Iris pigment epithelial cell (primary cell): Measurements from ENCODE around the gene ATF7.

Experiments used
- DNase-seq: peaks from one replicate; pipeline ENCODE4 v3.0.0-alpha.2; 2011; ENCODE audit warnings: low read depth

ATF7 gene

GRCh38 chr12:53524476-53524875, 101.7 kb downstream of the ATF7 start:
- DNase-seq: no peak

DNA sequence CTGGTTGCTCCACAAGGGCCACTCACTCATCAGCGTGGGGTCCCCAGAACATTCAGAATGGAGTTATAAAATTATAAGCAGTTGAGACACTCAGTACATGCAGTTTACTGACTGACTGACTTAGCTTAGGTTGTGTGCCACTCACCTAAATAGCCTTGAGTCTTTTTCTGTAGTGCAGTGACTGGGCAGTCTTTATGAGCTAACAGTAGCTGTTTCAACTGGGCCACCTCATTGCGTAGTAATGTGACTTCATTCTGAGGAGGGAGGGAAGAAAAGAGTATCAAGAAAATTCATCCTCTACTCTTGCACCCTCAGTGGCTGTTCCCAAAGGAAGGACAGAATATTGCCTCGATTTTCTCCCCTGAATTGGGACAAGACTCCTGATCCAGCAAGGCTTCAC, 103.1 kb downstream of the ATF7 start:
- DNase-seq: no peak

- DNase-seq: peak; percentile 45
Observed at GRCh38 chr12:53518381-53518780, 107.8 kb downstream of the ATF7 start.

DNA sequence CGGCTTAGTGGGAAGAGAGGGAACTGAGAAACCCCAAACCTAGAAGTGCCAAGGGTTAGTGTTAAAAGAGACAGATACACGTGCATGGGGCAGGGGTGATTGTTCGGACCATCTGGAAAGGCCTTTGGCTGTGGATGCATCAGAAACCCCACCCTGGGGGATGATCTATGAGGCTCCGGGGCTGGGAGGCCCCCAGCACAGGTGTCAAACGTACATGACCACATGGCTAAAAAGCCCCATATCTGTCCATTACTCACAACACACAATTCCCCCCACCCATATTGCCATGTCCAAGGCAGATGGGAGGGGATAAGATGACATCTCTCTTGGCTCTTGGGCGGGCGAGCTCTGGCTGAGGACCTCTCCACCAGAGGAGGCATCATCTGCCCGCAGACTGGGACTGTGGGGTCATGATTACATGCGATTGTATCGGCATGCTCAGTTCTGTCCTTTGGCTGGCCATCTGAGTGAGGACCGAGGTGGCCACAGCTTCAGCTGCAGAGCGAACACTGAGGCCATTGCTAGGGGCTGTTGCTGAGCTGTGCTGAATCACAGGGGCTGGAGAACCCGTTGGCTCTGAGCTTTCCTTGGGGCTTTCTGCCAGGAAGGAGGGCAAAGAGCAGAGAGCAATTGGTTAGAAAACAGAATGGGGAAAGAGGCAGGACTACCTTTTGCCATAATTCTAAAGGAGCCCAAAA, 109.3 kb downstream of the ATF7 start:
- no peak for DNase-seq

DNA sequence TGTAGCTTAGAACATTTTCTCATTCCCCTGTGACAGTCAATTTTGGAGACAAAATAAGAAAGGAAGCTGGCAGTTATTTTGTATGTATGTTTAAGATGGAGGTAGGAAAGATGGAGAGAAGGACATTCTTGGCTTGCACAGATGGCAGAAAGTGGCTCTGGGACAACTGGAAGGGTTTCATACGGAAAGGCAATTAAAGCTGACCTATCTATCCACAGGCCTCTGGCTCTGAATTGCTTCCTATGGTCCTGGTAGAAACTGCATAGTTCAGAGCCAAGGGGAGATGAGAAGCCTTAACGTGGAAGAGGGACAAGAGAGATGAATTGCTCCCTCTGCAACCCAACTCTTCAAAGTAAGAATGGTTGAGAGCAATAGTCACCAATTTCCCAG, 110.9 kb downstream of the ATF7 start:
- DNase-seq: no peak

- DNase-seq: no peak
Observed at GRCh38 chr12:53514628-53515290, 111.4 kb downstream of the ATF7 start.

GRCh38 chr12:53513712-53514410, 112.3 kb downstream of the ATF7 start:
- no peak for DNase-seq

GRCh38 chr12:53510181-53510812, 115.9 kb downstream of the ATF7 start:
- DNase-seq: no peak

GRCh38 chr12:53508534-53509170, 117.5 kb downstream of the ATF7 start:
- DNase-seq: peak; percentile 64

GRCh38 chr12:53507603-53507885, 118.6 kb downstream of the ATF7 start:
- DNase-seq: no peak

DNA sequence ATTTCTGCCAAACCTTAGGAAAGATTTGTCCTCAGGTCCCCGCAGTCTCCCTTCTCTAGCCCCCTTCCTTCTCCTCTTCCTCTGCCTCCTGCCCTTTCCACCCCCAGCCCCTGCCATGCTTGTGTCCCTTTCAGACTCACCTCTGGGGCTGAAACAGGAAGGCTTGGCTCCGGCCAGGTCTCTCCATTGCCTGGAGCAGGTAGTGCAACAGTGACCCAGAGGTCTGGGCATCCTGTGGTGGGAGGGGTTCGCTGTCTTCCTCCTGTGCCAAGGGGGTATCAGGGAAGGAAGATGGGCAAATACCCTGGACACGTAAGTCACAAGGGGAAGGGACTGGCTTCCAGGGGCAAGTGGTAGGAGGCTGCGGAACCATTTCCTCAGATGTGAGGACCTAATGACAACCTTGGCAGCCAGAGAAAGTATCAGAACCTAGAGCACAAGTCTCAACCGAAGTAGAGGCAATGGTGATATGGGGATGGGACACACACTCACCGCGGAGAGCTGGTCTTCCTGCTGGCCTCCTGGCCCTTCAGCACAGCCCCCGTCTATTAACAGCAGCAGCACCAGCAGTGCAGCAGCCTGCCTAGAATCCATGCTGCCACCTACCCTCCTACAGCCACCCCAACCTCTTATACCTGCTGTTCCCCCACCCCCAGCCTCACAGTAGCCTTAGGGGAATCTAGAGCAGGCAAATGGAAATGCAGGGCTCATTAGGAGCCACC, 119.1 kb downstream of the ATF7 start, which contains the start of gene NPFF:
TSS of gene NPFF (minus strand) at position 604 of the 722 bp plus-strand sequence. CDS start at position 594, 10 bp downstream.
- no peak for DNase-seq

DNA sequence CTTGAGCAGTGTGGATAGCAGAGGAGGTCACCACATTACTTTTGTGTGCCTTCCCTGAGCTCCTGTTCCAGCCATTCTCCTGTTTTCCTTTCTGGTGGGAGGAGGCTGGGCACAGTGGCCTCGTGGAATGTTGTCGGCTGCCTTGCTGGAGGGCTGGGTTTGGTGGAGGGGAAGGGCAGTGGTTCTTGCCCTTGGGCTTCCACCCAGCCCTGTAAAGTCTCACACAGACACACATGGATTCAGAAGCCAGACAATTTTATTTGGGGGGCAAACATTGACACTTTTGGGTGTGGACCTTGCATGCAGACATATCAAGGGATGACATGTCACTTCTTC, 119.8 kb downstream of the ATF7 start:
- no peak for DNase-seq

DNA sequence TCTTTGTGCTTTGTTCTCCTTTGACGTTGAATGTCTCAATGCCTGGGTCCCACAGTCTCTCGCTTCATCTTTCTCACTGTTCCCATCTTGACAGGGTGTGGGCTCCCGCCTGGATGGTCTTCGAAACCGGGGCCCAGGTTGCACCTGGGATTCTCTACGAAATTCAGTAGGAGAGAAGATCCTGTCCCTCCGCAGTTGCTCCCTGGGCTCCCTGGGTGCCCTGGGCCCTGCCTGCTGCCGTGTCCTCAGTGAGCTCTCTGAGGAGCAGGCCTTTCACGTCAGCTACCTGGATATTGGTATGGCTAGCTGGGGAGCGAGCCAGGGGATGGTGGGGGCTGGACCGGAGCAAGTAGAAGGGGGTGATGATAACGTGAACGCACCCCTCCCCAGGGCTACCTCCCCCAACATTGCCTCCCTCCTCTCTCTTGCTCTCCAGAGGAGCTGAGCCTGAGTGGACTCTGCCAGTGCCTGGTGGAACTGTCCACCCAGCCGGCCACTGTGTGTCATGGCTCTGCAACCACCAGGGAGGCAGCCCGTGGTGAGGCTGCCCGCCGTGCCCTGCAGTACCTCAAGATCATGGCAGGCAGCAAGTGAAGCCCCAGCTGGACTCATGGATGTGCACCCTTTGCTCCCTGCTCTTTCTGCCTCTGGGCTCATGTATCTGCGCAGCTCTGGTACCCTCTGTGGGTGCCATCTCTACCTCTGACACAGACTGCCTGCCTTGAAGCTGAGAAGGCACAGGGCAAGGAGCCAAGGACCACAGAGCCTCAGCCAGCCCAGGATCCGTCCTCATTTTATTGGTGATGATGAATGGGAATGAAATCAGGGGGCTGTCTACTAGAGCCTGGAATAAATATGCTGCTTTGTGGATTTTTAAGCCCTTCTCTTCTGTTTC, 120.4 kb downstream of the ATF7 start:
- no peak for DNase-seq

DNA sequence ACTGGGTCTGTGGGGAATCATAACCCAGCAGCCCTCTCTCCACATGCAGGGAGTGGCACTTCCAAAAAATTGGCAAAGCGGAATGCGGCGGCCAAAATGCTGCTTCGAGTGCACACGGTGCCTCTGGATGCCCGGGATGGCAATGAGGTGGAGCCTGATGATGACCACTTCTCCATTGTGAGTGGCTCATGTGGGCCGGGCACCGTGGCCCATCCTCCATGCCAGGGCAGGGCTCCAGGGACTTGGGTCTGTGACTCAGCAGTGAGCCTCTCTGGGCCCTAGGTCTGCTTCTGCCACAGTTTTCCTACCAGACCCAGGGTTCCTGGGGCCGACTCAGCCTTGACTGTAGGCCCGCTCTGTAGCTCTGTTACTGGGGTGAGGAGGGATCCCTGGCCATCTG, 121.1 kb downstream of the ATF7 start:
- DNase-seq: no peak

DNA sequence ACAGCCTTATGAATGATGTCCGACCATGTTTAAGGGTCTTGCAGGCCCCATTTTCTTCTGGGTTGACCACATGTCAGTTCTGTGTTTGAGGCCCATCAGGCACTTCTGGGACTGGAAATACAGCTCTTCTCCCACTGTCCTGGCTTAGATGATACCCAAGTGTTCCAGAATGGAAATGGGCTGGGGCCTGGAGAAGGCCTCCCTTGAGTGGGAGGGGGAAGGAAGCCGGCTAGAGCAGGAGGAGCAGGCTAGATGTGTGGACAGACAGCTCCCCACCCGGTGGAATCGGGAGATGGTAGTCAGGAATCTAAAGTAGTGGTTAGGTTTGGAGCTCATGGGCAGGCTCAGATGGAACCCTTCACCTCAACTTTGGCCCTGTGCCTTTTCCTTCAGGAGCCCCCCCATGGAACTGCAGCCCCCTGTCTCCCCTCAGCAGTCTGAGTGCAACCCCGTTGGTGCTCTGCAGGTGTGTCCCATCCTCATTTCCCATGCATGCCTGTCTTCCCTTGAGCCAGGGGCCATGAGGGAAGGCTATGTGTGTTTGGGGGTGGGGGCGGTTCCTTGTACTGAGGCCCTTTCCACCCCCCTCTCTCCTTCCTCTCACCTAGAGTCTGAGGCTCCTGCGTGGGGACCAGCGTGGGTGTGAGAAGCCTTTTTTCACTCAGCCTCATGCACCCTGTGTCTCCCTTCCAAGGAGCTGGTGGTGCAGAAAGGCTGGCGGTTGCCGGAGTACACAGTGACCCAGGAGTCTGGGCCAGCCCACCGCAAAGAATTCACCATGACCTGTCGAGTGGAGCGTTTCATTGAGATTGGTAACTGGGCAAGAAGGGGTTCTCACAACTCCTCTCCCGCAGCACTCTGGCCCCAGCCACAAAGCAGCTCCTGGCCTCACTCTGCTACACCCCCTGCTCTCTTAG, 121.9 kb downstream of the ATF7 start:
- DNase-seq: no peak

DNA sequence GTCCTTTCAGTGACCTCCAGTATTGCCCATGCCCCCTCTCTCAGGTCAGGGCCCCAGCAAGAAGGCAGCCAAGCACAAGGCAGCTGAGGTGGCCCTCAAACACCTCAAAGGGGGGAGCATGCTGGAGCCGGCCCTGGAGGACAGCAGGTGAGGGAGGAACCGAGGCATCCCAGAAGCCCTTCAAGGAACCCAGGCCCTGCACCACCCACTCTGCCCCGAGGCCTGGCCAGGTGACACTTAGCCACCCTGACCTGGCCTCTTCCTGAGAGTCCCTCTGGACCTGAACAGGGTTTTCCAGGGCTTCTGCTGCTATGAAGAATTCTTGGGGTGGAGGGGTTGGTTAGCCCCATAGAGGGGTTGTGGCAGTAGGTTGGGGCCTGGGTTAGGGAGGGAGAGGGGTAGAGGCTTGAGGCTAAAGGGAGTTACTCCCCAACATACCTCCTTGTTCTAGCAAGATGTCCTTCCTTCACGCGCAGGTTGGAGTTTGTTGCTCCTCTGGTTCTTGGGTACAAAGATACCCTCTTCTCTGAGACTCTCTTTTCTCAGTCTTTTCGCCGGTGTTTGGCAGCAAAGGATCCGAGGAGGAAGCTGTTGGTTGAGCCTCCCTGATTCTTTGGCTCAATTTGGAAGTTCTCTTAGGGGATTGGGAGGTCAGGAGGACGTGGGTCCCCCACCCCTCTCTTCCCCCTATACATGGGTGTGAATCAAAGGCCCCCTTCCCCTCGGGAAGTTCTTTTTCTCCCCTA, 123.0 kb downstream of the ATF7 start:
- no peak for DNase-seq

DNA sequence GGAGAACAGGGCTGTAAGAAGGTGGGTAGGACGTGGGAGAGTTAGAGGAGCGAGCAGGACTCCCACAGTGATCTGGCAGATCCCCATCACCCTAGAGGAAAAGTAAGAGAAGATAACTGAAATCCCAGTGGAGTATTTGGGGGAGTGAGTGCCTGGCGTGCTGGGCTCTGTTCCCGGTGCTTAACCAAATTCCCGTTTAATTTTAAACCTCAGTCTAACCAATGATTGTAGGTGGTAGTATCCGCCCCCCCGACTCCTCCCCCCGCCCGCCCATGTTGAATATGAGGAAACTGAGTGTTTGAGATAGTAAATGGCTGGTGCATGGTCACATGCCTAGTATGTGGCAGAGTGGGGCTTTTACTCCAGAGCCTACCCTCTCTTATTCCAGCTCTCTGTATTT, 123.9 kb downstream of the ATF7 start:
- no peak for DNase-seq

GRCh38 chr12:53501615-53502181, 124.5 kb downstream of the ATF7 start:
- no peak for DNase-seq
